ENCODE results near the gene HJV. TPM values are rescaled to one million over a fixed set of nuclear protein-coding genes. Genes with fewer than 3 reads are reported as not detected.

The HJV gene
- total and polyA plus RNA-seq, 2 of the 13 experiments (the other 11 are each of a cell fraction or from before 2014, with no cell fraction given) = 0.18 TPM; not detected in 1

DNA sequence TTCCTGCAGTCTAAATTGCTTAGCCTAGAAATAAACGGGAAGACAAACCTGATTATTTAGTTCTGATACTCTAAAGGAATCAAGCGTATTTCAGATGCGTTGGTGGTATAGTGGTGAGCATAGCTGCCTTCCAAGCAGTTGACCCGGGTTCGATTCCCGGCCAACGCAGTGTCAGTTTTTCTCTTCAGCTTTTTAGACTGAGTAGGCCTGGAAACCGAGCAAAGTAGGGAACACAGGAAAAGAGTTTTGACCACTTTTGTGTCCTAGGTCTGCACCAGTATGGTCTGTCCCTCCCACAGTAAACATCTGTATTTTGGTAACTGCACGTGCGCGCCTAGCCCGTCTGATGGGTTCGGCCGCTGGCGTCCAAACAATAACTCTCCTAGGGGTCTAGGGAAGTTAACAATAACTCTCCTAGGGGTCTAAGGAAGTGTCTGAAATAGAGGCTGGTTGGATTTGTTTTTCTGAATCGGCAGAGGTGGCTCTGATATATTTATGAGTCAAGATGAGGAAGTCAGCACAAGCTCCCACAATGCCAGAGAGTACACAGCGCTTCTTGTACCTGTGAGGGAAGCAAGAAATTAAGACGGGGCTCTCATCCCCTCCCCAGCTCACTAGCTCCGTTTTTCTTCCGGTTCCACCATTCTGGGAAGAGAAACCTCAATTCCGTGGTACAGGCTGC is 15.6 kb upstream of the HJV start (continued):
- TF ChIP-seq ZNF30 (CRISPR knock-in tag; IDR thresholded peaks at IDR 0.05) = no peak
- no peak for TF ChIP-seq ZNF589 (CRISPR knock-in tag; conservative IDR thresholded peaks at IDR 0.05)
- TF ChIP-seq JARID2 (CRISPR knock-in tag; IDR thresholded peaks at IDR 0.05; ENCODE audit: insufficient replicate concordance) = no peak
- no peak for TF ChIP-seq SNRNP70 (IDR thresholded peaks at IDR 0.05; ENCODE audit: low read depth, low read length)
- TF ChIP-seq GLMP (CRISPR knock-in tag; IDR thresholded peaks at IDR 0.05; ENCODE audit: borderline replicate concordance) = no peak
- peak; percentile 56; the same call in 1 of the 2 replicates for TF ChIP-seq CBX5 (CRISPR knock-in tag; IDR thresholded peaks at IDR 0.05; ENCODE audit: borderline replicate concordance)
- TF ChIP-seq XBP1 (CRISPR knock-in tag; IDR thresholded peaks at IDR 0.05) = no peak
- TF ChIP-seq PAF1 (CRISPR knock-in tag; IDR thresholded peaks at IDR 0.05) = no peak
- TF ChIP-seq TP53 (CRISPR knock-in tag; conservative IDR thresholded peaks at IDR 0.05) = no peak
- no peak for TF ChIP-seq ZNF709 (CRISPR knock-in tag; IDR thresholded peaks at IDR 0.05)
- TF ChIP-seq ERF (CRISPR knock-in tag; IDR thresholded peaks at IDR 0.05) = peak; percentile 74
- TF ChIP-seq ZNF556 (CRISPR knock-in tag; IDR thresholded peaks at IDR 0.05; ENCODE audit: borderline replicate concordance) = no peak
- TF ChIP-seq ZSCAN22 (CRISPR knock-in tag; IDR thresholded peaks at IDR 0.05) = no peak
- TF ChIP-seq, protein P1, sequence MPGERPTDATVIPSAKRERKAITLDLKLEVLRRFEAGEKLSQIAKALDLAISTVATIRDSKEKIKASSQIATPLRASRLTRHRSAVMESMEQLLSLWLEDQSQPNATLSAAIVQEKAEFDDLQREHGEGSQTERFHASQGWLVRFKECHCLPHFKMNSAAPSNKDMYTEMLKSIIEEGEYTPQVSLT (CRISPR knock-in tag; IDR thresholded peaks at IDR 0.05; ENCODE audit: borderline replicate concordance, low read depth) = no peak
- no peak for TF ChIP-seq KAT2B (IDR thresholded peaks at IDR 0.05; ENCODE audit: borderline replicate concordance, low read depth, low read length)
- no peak for TF ChIP-seq GTF3A (CRISPR knock-in tag; conservative IDR thresholded peaks at IDR 0.05)
- no peak for TF ChIP-seq ZNF292 (CRISPR knock-in tag; IDR thresholded peaks at IDR 0.05; ENCODE audit: borderline replicate concordance, low read depth)
- no peak for TF ChIP-seq ZNF724P (CRISPR knock-in tag; IDR thresholded peaks at IDR 0.05; ENCODE audit: borderline replicate concordance)
- peak; percentile 96; the same call in 1 of the 2 replicates for TF ChIP-seq MAF1 (CRISPR knock-in tag; IDR thresholded peaks at IDR 0.05; ENCODE audit: borderline replicate concordance)
- no peak for TF ChIP-seq MED8 (CRISPR knock-in tag; IDR thresholded peaks at IDR 0.05; ENCODE audit: insufficient replicate concordance)
- TF ChIP-seq, protein P2, sequence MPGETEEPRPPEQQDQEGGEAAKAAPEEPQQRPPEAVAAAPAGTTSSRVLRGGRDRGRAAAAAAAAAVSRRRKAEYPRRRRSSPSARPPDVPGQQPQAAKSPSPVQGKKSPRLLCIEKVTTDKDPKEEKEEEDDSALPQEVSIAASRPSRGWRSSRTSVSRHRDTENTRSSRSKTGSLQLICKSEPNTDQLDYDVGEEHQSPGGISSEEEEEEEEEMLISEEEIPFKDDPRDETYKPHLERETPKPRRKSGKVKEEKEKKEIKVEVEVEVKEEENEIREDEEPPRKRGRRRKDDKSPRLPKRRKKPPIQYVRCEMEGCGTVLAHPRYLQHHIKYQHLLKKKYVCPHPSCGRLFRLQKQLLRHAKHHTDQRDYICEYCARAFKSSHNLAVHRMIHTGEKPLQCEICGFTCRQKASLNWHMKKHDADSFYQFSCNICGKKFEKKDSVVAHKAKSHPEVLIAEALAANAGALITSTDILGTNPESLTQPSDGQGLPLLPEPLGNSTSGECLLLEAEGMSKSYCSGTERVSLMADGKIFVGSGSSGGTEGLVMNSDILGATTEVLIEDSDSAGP (CRISPR knock-in tag; IDR thresholded peaks at IDR 0.05; ENCODE audit: borderline replicate concordance) = no peak
- TF ChIP-seq ZNF775 (CRISPR knock-in tag; IDR thresholded peaks at IDR 0.05; ENCODE audit: borderline replicate concordance) = no peak
- TF ChIP-seq JUND (CRISPR knock-in tag; IDR thresholded peaks at IDR 0.05) = no peak
- no peak for TF ChIP-seq USF2 (IDR thresholded peaks at IDR 0.05; ENCODE audit: low read depth, low read length)
- no peak for TF ChIP-seq USF2 (CRISPR knock-in tag; IDR thresholded peaks at IDR 0.05; ENCODE audit: borderline replicate concordance)
